H9 (cell line): ENCODE results near the gene CDH8. TPM values are rescaled to one million over a fixed set of nuclear protein-coding genes. Genes with fewer than 3 reads are reported as not detected.

ENCODE experiments used
- DNase-seq: peaks from one replicate; pipeline ENCODE4 v3.0.0-alpha.2; 2017
- H2AFZ ChIP-seq: one replicate; pipeline ENCODE4 v1.6.1; 2013; ENCODE audit warnings: mild to moderate bottlenecking, low read length, control low read depth, moderate library complexity
- H2AK5ac ChIP-seq: 2 replicates; pipeline ENCODE4 v1.6.1; 2013; ENCODE audit warnings: low read length, control low read depth, mixed read lengths; ENCODE audit not compliant: insufficient read length
- H2BK120ac ChIP-seq: one replicate; pipeline ENCODE4 v1.6.1; 2013; ENCODE audit warnings: low read depth, mild to moderate bottlenecking, low read length, control low read depth, inconsistent platforms; ENCODE audit not compliant: poor library complexity, severe bottlenecking
- H2BK12ac ChIP-seq: 2 replicates; pipeline ENCODE4 v1.6.1; 2013; ENCODE audit warnings: low read length, control low read depth, mixed read lengths, low read depth; ENCODE audit not compliant: insufficient read length
- H2BK15ac ChIP-seq: 2 replicates; pipeline ENCODE4 v1.6.1; 2013; ENCODE audit warnings: low read depth, low read length, control low read depth
- H2BK20ac ChIP-seq: one replicate; pipeline ENCODE4 v1.6.1; 2013; ENCODE audit warnings: low read depth, mild to moderate bottlenecking, low read length, control low read depth, inconsistent platforms; ENCODE audit not compliant: poor library complexity, severe bottlenecking
- H2BK5ac ChIP-seq: 2 replicates; pipeline ENCODE4 v1.6.1; 2013; ENCODE audit warnings: low read length, control low read depth, mixed read lengths; ENCODE audit not compliant: insufficient read length
- H3K14ac ChIP-seq: 2 replicates; pipeline ENCODE4 v1.6.1; 2013; ENCODE audit warnings: low read length, control low read depth; ENCODE audit not compliant: insufficient read depth
- H3K18ac ChIP-seq: 2 replicates; pipeline ENCODE4 v1.6.1; 2013; ENCODE audit warnings: low read depth, mild to moderate bottlenecking, mixed read lengths, low read length, control low read depth; ENCODE audit not compliant: insufficient read length
- H3K23ac ChIP-seq: 2 replicates; pipeline ENCODE4 v1.6.1; 2013; ENCODE audit warnings: low read length, control low read depth, mixed read lengths, low read depth; ENCODE audit not compliant: insufficient read length
- H3K23me2 ChIP-seq: 2 replicates; pipeline ENCODE4 v1.6.1; 2013; ENCODE audit warnings: low read depth, mild to moderate bottlenecking, mixed read lengths, low read length, control low read depth; ENCODE audit not compliant: insufficient read length, poor library complexity, severe bottlenecking
- H3K27ac ChIP-seq: 2 replicates; pipeline ENCODE4 v1.5.1; 2013; ENCODE audit warnings: low read length, control low read depth, mixed read lengths, low read depth; ENCODE audit not compliant: insufficient read length
- H3K27me3 ChIP-seq: 2 replicates; pipeline ENCODE4 v1.6.1; 2013; ENCODE audit warnings: low read length, control low read depth, inconsistent platforms; ENCODE audit not compliant: insufficient read depth
- H3K4ac ChIP-seq: 2 replicates; pipeline ENCODE4 v1.6.1; 2013; ENCODE audit warnings: low read depth, mild to moderate bottlenecking, control low read depth, inconsistent platforms, low read length, moderate library complexity
- H3K4me1 ChIP-seq: 2 replicates; pipeline ENCODE4 v1.6.1; 2013; ENCODE audit warnings: low read length, control low read depth, inconsistent platforms; ENCODE audit not compliant: insufficient read depth
- H3K4me2 ChIP-seq: 2 replicates; pipeline ENCODE4 v1.6.1; 2013; ENCODE audit warnings: low read length, control low read depth, mixed read lengths; ENCODE audit not compliant: insufficient read length, insufficient read depth
- H3K56ac ChIP-seq: 2 replicates; pipeline ENCODE4 v1.6.1; 2013; ENCODE audit warnings: low read depth, mild to moderate bottlenecking, mixed read lengths, low read length, control low read depth; ENCODE audit not compliant: insufficient read length
- H3K79me1 ChIP-seq: 2 replicates; pipeline ENCODE4 v1.6.1; 2013; ENCODE audit warnings: low read depth, mild to moderate bottlenecking, moderate library complexity, low read length, control low read depth, inconsistent platforms; ENCODE audit not compliant: insufficient read depth, poor library complexity, severe bottlenecking
- H3K79me2 ChIP-seq: 2 replicates; pipeline ENCODE4 v1.6.1; 2013; ENCODE audit warnings: low read length, control low read depth, inconsistent platforms; ENCODE audit not compliant: insufficient read depth
- H3K9ac ChIP-seq: 2 replicates; pipeline ENCODE4 v1.6.1; 2013; ENCODE audit warnings: low read length, control low read depth, mixed read lengths; ENCODE audit not compliant: insufficient read length; ENCODE audit errors: extremely low read depth
- H3K9me3 ChIP-seq: one replicate; pipeline ENCODE4 v1.6.1; 2013; ENCODE audit warnings: low read depth, low read length, inconsistent platforms; ENCODE audit not compliant: control insufficient read depth
- H3T11ph ChIP-seq: one replicate; pipeline ENCODE4 v1.6.1; 2013; ENCODE audit warnings: mild to moderate bottlenecking, low read length, control low read depth, inconsistent platforms
- H4K20me1 ChIP-seq: one replicate; pipeline ENCODE4 v1.6.1; 2013; ENCODE audit not compliant: control insufficient read depth, insufficient read length, insufficient read depth
- H4K5ac ChIP-seq: 2 replicates; pipeline ENCODE4 v1.6.1; 2013; ENCODE audit warnings: low read depth, mild to moderate bottlenecking, mixed read lengths, low read length, control low read depth; ENCODE audit not compliant: insufficient read length
- H4K8ac ChIP-seq: replicated peaks from 2 replicates; pipeline ENCODE4 v1.6.1; 2013; ENCODE audit warnings: low read length, control low read depth, mixed read lengths, low read depth; ENCODE audit not compliant: insufficient read length
- H4K91ac ChIP-seq: 2 replicates; pipeline ENCODE4 v1.6.1; 2013; ENCODE audit warnings: low read depth, mild to moderate bottlenecking, moderate library complexity, mixed read lengths, low read length, control low read depth; ENCODE audit not compliant: insufficient read length
- H3K27ac Mint-ChIP-seq, 3 experiments: 2 replicates in 2 of 3; 3 replicates in 1 of 3; pipeline ENCODE4 v1.8.0; 2020 to 2021; ENCODE audit warnings: mixed read lengths in 3 of 3, mild to moderate bottlenecking in 1 of 3, moderate library complexity in 1 of 3
- H3K27me3 Mint-ChIP-seq: 2 replicates; pipeline ENCODE4 v1.8.0; 2021; ENCODE audit warnings: low read depth, mild to moderate bottlenecking, moderate library complexity, mixed read lengths
- H3K36me3 Mint-ChIP-seq, 3 experiments: 2 replicates in 2 of 3; 3 replicates in 1 of 3; pipeline ENCODE4 v1.8.0; 2020 to 2021; ENCODE audit warnings: low read depth in 3 of 3, mixed read lengths in 3 of 3; ENCODE audit not compliant: insufficient read depth in 1 of 3
- H3K4me1 Mint-ChIP-seq, 2 experiments: 2 replicates each; pipeline ENCODE4 v1.8.0; 2020; ENCODE audit warnings: mixed read lengths in 2 of 2
- H3K4me3 Mint-ChIP-seq, 2 experiments: 2 replicates in 1 of 2; 3 replicates in 1 of 2; pipeline ENCODE4 v1.8.0; 2020 to 2021; ENCODE audit warnings: mild to moderate bottlenecking in 2 of 2, mixed read lengths in 2 of 2, moderate library complexity in 1 of 2
- H3K9me3 Mint-ChIP-seq, 2 experiments: 2 replicates in 1 of 2; 3 replicates in 1 of 2; pipeline ENCODE4 v1.8.0; 2020; ENCODE audit warnings: mild to moderate bottlenecking in 2 of 2, mixed read lengths in 2 of 2, moderate library complexity in 1 of 2
- CTCF ChIP-seq: fragments of 200-600 bp; sonication (generic); conservative IDR thresholded peaks from 3 replicates; pipeline ENCODE4 v1.8.0; 2021; ENCODE audit warnings: antibody characterized with exemption, mild to moderate bottlenecking
- WGBS: extraction: QIAGEN DNeasy Blood & Tissue Kit; methylation state at CpG from one replicate; pipeline ENCODE4 v1.1.7; 2013; ENCODE audit warnings: missing lambda C conversion rate, low lambda C conversion rate, mixed read lengths; ENCODE audit not compliant: insufficient read length; ENCODE audit errors: extremely low coverage; 5-methylcytosine and 5-hydroxymethylcytosine counted together
- total RNA-seq: library from RNA; stranded (reverse); gene quantifications from 2 replicates; pipeline ENCODE4 v1.2.1, GENCODE V29; 2021

Gene CDH8
- total RNA-seq, 1 experiment from 2014 or later = 12.0 TPM

- no peak overlapping the region for H3K18ac ChIP-seq
- no peak overlapping the region for H3K56ac ChIP-seq
- no peak overlapping the region for H2BK15ac ChIP-seq
- H3K36me3 Mint-ChIP-seq = peaks cover 1 to 13% (median 9%) of the 10 kb centered on the region in 3 experiments; a peak in 5 of 7 replicates
- H3K9ac ChIP-seq = no peak overlapping the region
- no peaks in the 10 kb centered on the region for H3K4me1 ChIP-seq
- H3K27ac Mint-ChIP-seq = no peak overlapping the region
- H4K8ac ChIP-seq = no peak overlapping the region
- H3K4me1 Mint-ChIP-seq = peaks cover 7% of the 10 kb centered on the region in 2 experiments; a peak in 3 of 4 replicates
- no peak overlapping the region for H3K23ac ChIP-seq
- peaks cover 5% of the 10 kb centered on the region for H3K9me3 ChIP-seq
- no peaks in the 10 kb centered on the region for H3K23me2 ChIP-seq
- no peak overlapping the region for H3K27ac ChIP-seq
- H3K4me3 Mint-ChIP-seq = no peak overlapping the region
- no peak overlapping the region for H2AK5ac ChIP-seq
- WGBS = no CpG with 5 or more reads among the region's 1 CpG
- H4K20me1 ChIP-seq = no peaks in the 10 kb centered on the region
- DNase-seq = no peak
- peaks cover 5 to 6% of the 10 kb centered on the region in 2 experiments; a peak in 4 of 5 replicates for H3K9me3 Mint-ChIP-seq
- H3K79me2 ChIP-seq = no peaks in the 10 kb centered on the region
- no peak overlapping the region for H2BK120ac ChIP-seq
- no peak overlapping the region for H3T11ph ChIP-seq
- no peaks in the 10 kb centered on the region for H3K79me1 ChIP-seq
- no peak overlapping the region for H4K91ac ChIP-seq
- no peak overlapping the region for H3K4me2 ChIP-seq
- H4K5ac ChIP-seq = no peak overlapping the region
- H2BK12ac ChIP-seq = no peak overlapping the region
- H2AFZ ChIP-seq = no peak overlapping the region
- H3K27me3 ChIP-seq = no peaks in the 10 kb centered on the region
- no peak overlapping the region for H3K14ac ChIP-seq
- TF ChIP-seq CTCF = no peak
- H2BK20ac ChIP-seq = no peak overlapping the region
- no peak overlapping the region for H2BK5ac ChIP-seq
- no peaks in the 10 kb centered on the region for H3K27me3 Mint-ChIP-seq
- no peak overlapping the region for H3K4ac ChIP-seq
Measured at GRCh38 chr16:61900482-61900881, 135.8 kb downstream of the CDH8 start.
